HG02840 (cell line): ENCODE results near the gene DHRS11.

Experiments used
- ATAC-seq: cut with Tn5 transposase; IDR thresholded peaks from one replicate; pipeline ENCODE4 v1.9.1; 2021; ENCODE audit warnings: mild to moderate bottlenecking, moderate library complexity, moderate number of reproducible peaks; ENCODE audit not compliant: unreplicated experiment, low FRiP score

DHRS11 gene

DNA sequence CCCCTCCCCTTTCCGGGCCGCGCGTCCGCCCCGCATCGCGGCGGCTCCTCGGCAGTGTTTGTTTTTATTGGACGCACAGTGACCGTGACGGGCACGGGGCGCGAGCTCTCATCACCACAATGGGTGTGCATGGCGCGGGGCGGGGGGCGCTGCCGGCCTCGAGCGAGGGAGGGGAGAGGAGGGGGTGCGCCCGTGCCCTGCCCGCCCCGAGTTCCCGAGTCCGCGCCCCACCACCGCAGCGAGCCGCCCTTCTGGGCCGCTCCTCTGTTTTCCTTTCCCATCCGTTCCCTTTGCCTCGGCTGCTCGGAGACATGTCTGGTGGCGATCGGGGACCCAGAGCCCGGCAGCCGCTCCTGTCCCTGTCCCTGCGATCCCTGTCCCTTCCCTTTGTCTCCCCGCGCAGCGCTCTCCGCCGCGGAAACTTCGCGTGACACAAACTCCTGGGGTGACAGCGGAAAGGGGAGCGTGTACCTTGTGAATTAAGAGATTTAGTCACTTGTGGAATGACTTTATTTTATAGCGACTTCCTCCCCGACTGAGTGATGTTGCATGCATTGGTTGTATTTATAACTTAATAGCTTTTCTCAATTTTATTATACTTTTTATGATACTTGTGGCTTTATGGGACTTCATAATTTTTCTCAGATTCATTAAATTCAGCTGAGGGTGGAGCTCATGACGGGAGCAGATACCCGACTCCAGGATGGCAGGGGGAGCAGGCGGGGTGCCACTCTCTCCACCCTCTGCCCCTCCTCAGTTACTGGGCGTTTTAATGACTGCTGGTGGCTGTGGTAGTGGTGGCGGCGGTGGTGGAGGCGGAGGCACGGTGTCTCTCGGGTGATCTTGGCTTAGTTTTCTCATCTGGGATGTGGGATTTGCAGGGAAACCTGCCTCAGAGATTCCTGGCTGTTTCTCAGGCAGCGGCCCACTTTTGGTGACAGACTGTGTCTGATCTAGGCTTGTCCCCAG, 50.5 kb downstream of the DHRS11 start:
- ATAC-seq, result no peak

DNA sequence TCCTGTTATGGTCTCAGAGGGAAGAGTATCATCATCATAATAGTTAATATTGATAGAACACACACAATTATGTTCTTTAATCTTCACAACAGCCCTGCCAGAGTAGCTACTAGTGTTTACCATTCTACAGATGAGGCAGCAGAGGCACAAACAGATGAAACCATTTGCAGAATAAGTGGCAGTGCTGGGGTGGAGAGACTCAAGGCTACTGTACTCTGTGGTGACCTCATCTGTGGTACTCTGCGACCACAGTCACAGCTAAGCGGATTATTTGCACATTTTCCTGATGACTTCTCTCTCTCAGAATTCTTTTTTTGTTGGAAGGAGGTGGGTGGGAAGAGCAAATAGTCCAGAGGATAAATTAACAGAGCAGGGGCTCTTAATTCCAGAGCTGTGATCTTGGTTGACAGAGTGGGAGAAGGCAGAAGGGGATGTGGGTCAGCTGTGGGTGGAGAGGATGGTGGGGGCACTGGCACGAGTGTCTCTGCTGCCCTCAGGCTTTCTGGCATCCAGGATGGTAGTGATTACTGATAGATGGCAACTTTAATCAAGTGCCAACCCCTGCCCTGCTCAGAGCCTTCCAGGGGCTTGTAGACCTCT, 51.5 kb downstream of the DHRS11 start:
- ATAC-seq, result no peak

DNA sequence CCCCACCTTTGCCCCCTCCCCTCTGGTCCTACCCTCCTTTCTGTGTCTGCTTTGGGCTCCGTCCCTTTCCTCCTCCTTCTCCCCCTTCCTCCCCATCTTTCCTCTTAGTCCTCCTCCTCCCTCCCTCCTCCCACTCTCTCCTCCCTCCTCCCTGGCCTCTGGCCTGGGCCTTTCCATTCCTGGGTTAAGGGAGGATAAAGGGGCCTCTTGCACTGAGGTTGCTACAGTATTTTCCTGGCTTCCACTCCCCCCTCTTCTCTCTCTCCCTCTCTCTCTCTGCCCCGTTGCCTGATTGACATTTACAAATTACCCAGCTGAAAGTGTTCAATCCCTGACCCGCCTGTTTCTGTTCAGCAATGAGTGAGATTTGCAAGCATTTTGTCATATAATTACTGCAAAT, 53.7 kb downstream of the DHRS11 start:
- no peak for ATAC-seq

DNA sequence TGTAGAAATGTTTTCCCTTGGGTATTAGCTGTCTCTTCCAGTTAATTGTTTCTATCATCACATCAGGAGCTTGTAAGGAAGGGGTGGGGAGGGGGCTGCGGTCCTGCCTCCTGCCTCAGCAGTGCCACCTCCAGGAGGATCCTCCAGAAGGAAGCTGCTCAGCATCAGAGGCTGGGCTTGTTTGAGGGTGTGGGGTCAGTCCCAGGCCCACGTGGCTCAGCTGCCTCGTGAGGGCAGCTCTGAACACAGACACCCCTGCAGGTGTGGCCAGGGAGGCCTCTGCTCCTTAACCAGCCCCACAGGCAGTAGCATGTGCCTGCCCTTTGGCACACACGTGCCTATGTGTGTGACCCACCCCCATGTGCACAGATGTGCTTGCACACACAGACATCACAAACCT, 56.0 kb downstream of the DHRS11 start:
- no peak for ATAC-seq

DNA sequence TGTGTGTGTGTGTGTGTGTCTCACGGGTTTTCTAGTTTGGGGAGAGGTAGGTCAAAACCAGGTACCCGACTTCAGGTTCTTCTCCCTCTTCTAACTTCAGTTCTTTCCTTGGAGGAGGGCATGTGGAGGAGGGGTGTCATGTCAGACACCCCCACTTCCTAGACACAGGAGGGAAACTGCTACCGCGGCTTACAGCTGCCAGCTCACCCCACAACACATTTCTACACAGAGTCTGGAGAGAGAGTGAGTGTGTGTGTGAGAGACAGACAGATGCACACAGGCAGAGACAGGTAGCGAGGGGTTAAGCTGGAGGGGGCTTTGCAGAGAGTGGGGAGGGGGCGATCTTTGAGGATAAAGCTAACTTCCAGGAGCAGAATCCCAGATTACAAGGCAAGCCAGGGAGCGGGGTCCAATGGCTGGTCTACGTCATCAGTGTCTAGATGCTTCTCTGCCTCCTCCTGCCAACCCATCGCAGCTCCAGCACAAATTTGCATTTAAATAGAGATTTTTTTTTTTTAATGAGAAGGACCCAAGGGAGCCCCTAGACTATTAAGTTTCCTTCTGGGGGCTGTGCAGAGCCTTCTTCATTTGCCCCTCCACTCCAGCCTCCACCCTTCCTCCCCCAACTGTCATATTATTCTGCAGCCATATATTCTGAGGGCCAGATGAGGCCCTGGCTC, 58.6 kb downstream of the DHRS11 start:
- no peak for ATAC-seq
